ENCODE results near the gene ZBTB20. TPM values are rescaled to one million over a fixed set of nuclear protein-coding genes. Genes with fewer than 3 reads are reported as not detected.

The ZBTB20 gene
- total and polyA plus RNA-seq, 2 of the 4 experiments (the other 2 are of a cell fraction): 0.75 to 14.7 TPM

DNA sequence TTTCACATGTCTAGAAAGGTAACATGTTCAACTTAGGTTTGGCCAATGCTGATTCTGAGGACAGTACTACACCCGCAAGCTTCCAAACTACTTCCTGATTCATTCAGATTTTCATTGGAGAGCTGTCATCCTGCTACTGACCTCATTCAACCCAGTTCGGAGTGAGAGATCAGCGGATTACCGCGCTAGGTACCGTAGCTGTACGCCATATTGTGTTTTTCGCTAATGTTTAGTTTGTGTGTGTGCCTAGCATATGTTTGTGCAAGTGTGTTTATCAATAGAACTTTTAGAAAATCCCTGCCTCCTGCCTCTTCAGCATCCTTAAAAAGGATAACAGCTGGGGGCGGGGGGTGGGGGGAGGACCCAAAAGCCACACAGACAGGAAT lies 1.1 kb downstream of the ZBTB20 start:
- ATAC-seq (ENCODE audit: low read depth) (peak; percentile 2), DNase-seq (peak; percentile 79)
- peak overlapping the region; percentile 98 for H3K27ac ChIP-seq (ENCODE audit: insufficient read depth, low read length)
- peak overlapping the region; percentile 91 for H2BK5ac ChIP-seq (ENCODE audit: low read depth, low read length, poor library complexity, severe bottlenecking)
- intact Hi-C loops (cut with micrococcal nuclease): loop anchor here (5.0 kb wide), 2 partner anchors 104 to 764 kb away; no protein-coding TSS in a partner anchor
- 0 out of 2 replicates have a peak overlapping the region, but pooled peaks have one; percentile 72 for H4K91ac ChIP-seq (ENCODE audit: insufficient read depth, low read depth, low read length)
- H4K20me1 ChIP-seq (ENCODE audit: insufficient read depth, low read length): no peaks in the 10 kb centered on the region
- ChIA-PET POLR2A (ENCODE audit: unreplicated experiment) (interaction anchor here (0.5 to 0.7 kb wide), 2 partner anchors 51 to 662 kb away, joined by 3 to 17 read pairs; no protein-coding TSS in a partner anchor), CTCF (interaction anchor here (0.6 to 0.8 kb wide), 6 partner anchors 25 to 568 kb away, joined by 3 to 7 read pairs (median 6); no protein-coding TSS in a partner anchor)
- peak overlapping the region; percentile 92 for H3K4me3 ChIP-seq (ENCODE audit: insufficient read depth, low read depth, low read length)
- peak overlapping the region; percentile 56 for H3K4ac ChIP-seq (ENCODE audit: low read depth, low read length)
- H3K36me3 ChIP-seq (ENCODE audit: control insufficient read depth, insufficient read depth, low read length): no peaks in the 10 kb centered on the region
- H3K9me3 ChIP-seq (ENCODE audit: control insufficient read depth, insufficient read depth, low read length): no peaks in the 10 kb centered on the region
- H3K9me1 ChIP-seq (ENCODE audit: insufficient read depth, low read length): no peaks in the 10 kb centered on the region; the same call in 1 of the 2 replicates
- H4K5ac ChIP-seq (ENCODE audit: low read depth, low read length): peak overlapping the region; percentile 55
- H3K9ac ChIP-seq (ENCODE audit: low read depth, low read length): peak overlapping the region; percentile 91
- no CpG with 5 or more reads among the region's 9 CpGs for WGBS, 2 experiments (ENCODE audit: extremely low coverage in 2 of 2, insufficient read length in 1 of 2)
- no peaks in the 10 kb centered on the region for H3K4me1 ChIP-seq (ENCODE audit: control insufficient read depth, insufficient read depth, low read length)
- TF ChIP-seq RFX5 (IDR thresholded peaks at IDR 0.05; ENCODE audit: low read depth, low read length): no peak
- TF ChIP-seq CEBPB (IDR thresholded peaks at IDR 0.05; ENCODE audit: low read depth, low read length): no peak
- TF ChIP-seq SMC3 (IDR thresholded peaks at IDR 0.05; ENCODE audit: low read depth, low read length): no peak
- TF ChIP-seq, protein P1, sequence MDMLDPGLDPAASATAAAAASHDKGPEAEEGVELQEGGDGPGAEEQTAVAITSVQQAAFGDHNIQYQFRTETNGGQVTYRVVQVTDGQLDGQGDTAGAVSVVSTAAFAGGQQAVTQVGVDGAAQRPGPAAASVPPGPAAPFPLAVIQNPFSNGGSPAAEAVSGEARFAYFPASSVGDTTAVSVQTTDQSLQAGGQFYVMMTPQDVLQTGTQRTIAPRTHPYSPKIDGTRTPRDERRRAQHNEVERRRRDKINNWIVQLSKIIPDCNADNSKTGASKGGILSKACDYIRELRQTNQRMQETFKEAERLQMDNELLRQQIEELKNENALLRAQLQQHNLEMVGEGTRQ (IDR thresholded peaks at IDR 0.05; ENCODE audit: low read depth, low read length): no peak
- TF ChIP-seq, protein P2, sequence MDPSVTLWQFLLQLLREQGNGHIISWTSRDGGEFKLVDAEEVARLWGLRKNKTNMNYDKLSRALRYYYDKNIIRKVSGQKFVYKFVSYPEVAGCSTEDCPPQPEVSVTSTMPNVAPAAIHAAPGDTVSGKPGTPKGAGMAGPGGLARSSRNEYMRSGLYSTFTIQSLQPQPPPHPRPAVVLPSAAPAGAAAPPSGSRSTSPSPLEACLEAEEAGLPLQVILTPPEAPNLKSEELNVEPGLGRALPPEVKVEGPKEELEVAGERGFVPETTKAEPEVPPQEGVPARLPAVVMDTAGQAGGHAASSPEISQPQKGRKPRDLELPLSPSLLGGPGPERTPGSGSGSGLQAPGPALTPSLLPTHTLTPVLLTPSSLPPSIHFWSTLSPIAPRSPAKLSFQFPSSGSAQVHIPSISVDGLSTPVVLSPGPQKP (IDR thresholded peaks at IDR 0.05; ENCODE audit: borderline replicate concordance, low read depth, low read length): no peak
- TF ChIP-seq CHD1 (IDR thresholded peaks at IDR 0.05; ENCODE audit: low read depth, low read length): no peak
- TF ChIP-seq MAZ (IDR thresholded peaks at IDR 0.05; ENCODE audit: borderline replicate concordance, low read depth, low read length): no peak
- no peak for TF ChIP-seq RAD21 (IDR thresholded peaks at IDR 0.05; ENCODE audit: low read length)
- TF ChIP-seq, protein P3, sequence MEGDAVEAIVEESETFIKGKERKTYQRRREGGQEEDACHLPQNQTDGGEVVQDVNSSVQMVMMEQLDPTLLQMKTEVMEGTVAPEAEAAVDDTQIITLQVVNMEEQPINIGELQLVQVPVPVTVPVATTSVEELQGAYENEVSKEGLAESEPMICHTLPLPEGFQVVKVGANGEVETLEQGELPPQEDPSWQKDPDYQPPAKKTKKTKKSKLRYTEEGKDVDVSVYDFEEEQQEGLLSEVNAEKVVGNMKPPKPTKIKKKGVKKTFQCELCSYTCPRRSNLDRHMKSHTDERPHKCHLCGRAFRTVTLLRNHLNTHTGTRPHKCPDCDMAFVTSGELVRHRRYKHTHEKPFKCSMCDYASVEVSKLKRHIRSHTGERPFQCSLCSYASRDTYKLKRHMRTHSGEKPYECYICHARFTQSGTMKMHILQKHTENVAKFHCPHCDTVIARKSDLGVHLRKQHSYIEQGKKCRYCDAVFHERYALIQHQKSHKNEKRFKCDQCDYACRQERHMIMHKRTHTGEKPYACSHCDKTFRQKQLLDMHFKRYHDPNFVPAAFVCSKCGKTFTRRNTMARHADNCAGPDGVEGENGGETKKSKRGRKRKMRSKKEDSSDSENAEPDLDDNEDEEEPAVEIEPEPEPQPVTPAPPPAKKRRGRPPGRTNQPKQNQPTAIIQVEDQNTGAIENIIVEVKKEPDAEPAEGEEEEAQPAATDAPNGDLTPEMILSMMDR (conservative IDR thresholded peaks at IDR 0.05; ENCODE audit: low read depth, low read length): no peak
- no peak for TF ChIP-seq MXI1 (IDR thresholded peaks at IDR 0.05; ENCODE audit: borderline replicate concordance, low read depth, low read length)
- no peak for TF ChIP-seq BHLHE40 (IDR thresholded peaks at IDR 0.05; ENCODE audit: low read depth, low read length)
- TF ChIP-seq RCOR1 (IDR thresholded peaks at IDR 0.05; ENCODE audit: insufficient replicate concordance, low read length): no peak
- H2AFZ ChIP-seq (replicated peaks; ENCODE audit: low read length, poor library complexity): peak overlapping the region; percentile 92
- dilution Hi-C loops (cut with HindIII; ENCODE audit: low sequenced_read_pairs, unreplicated experiment): no loop called here
- peak overlapping the region; percentile 68; the same call in 1 of the 2 replicates for H3K56ac ChIP-seq (ENCODE audit: extremely low read depth, insufficient read depth, low read length)
- H3K14ac ChIP-seq (replicated peaks; ENCODE audit: low read depth, low read length): 0 out of 2 replicates have a peak overlapping the region, but pooled peaks have one; percentile 1
- H3K79me1 ChIP-seq (ENCODE audit: low read depth in 1 of 2, low read length in 2 of 2): peaks cover 0 to 11% of the 10 kb centered on the region in 2 experiments; a peak in 2 of 4 replicates
- no TSS peak for BruUV-seq (replicated peaks)
- H2AK9ac ChIP-seq (replicated peaks; ENCODE audit: low read depth, low read length, poor library complexity): peak overlapping the region; percentile 80
- H3K27me3 ChIP-seq (ENCODE audit: control insufficient read depth, insufficient read depth, low read length): no peaks in the 10 kb centered on the region
- H3K18ac ChIP-seq (ENCODE audit: low read depth, low read length): peak overlapping the region; percentile 78
- H3K23ac ChIP-seq (ENCODE audit: low read depth, low read length): peak overlapping the region; percentile 81
- H2AK5ac ChIP-seq (ENCODE audit: low read depth, low read length): no peak overlapping the region
- H3K4me2 ChIP-seq (ENCODE audit: low read depth, low read length): peak overlapping the region; percentile 83
- 0 out of 2 replicates have a peak overlapping the region, but pooled peaks have one; percentile 3 for H2BK120ac ChIP-seq (ENCODE audit: low read depth, low read length)
- in situ Hi-C loops (cut with MboI; ENCODE audit: low sequenced_read_pairs): no loop called here
- H2BK20ac ChIP-seq (ENCODE audit: low read depth, low read length): no peak overlapping the region
- peak overlapping the region; percentile 6 to 23 for H4K8ac ChIP-seq (ENCODE audit: low read depth in 2 of 2, low read length in 2 of 2)
- H2BK15ac ChIP-seq (ENCODE audit: low read depth, low read length): no peak overlapping the region

All from IMR-90 (cell line).